Urinary bladder (tissue), 4 donors: ENCODE measurements around the gene DCHS1. TPM values are rescaled to one million over a fixed set of nuclear protein-coding genes. Genes with fewer than 3 reads are reported as not detected.

Experiments
- DNase-seq: peaks from one replicate; pipeline ENCODE4 v3.0.0-alpha.2; 2015; ENCODE audit errors: extremely low spot score
- H3K27ac ChIP-seq: one replicate; pipeline ENCODE4 v1.5.1; 2013; ENCODE audit warnings: low read depth, mild to moderate bottlenecking, moderate library complexity
- H3K36me3 ChIP-seq: one replicate; pipeline ENCODE4 v1.6.1; 2013; ENCODE audit warnings: mild to moderate bottlenecking, moderate library complexity; ENCODE audit not compliant: insufficient read depth
- H3K4me1 ChIP-seq: one replicate; pipeline ENCODE4 v1.6.1; 2013; ENCODE audit warnings: mild to moderate bottlenecking, moderate library complexity; ENCODE audit not compliant: insufficient read depth
- H3K4me3 ChIP-seq: one replicate; pipeline ENCODE4 v1.5.1; 2013; ENCODE audit warnings: low read depth, low read length
- WGBS: extraction: QIAGEN DNeasy Blood & Tissue Kit; methylation state at CpG from one replicate; pipeline ENCODE4 v1.1.7; 2013; 5-methylcytosine and 5-hydroxymethylcytosine counted together
- polyA plus RNA-seq: library from polyadenylated mRNA; stranded (reverse); fragments of 200-250 nt; gene quantifications from one replicate; pipeline ENCODE4 v1.2.3, GENCODE V29; 2013
- total RNA-seq: library from RNA; depleted of rRNA; stranded (reverse); fragments of >200 nt; gene quantifications from one replicate; pipeline ENCODE4 v1.2.3, GENCODE V29; 2014
- donor health status: healthy with polysubstance abuse.
- donor health status: healthy.

The DCHS1 gene
- total and polyA plus RNA-seq, 2 donors = 28.6 to 49.2 TPM

GRCh38 chr11:6646918-6647679 lies 8.5 kb downstream of the DCHS1 start:
- no peak overlapping the region for H3K4me3 ChIP-seq
- DNase-seq = no peak
- 17% methylated on average over 9 of the region's 9 CpGs for WGBS
- H3K27ac ChIP-seq = peak overlapping the region; percentile 89
- H3K36me3 ChIP-seq = no peaks in the 10 kb centered on the region
- no peaks in the 10 kb centered on the region for H3K4me1 ChIP-seq

GRCh38 chr11:6646576-6646917 lies 9.1 kb downstream of the DCHS1 start:
- WGBS = 38% methylated on average over 3 of the region's 3 CpGs
- H3K4me1 ChIP-seq = no peaks in the 10 kb centered on the region
- H3K4me3 ChIP-seq = no peak overlapping the region
- peak overlapping the region; percentile 89 for H3K27ac ChIP-seq
- no peaks in the 10 kb centered on the region for H3K36me3 ChIP-seq
- DNase-seq = peak; percentile 79

- Histone ChIP-seq H3K27ac (peak overlapping the region; percentile 89), H3K4me1 (no peaks in the 10 kb centered on the region), H3K4me3 (no peak overlapping the region), H3K36me3 (no peaks in the 10 kb centered on the region)
- DNase-seq = no peak
- 31% methylated on average over 12 of the region's 12 CpGs for WGBS
Measured at GRCh38 chr11:6646071-6646470, 9.5 kb downstream of the DCHS1 start.

DNA sequence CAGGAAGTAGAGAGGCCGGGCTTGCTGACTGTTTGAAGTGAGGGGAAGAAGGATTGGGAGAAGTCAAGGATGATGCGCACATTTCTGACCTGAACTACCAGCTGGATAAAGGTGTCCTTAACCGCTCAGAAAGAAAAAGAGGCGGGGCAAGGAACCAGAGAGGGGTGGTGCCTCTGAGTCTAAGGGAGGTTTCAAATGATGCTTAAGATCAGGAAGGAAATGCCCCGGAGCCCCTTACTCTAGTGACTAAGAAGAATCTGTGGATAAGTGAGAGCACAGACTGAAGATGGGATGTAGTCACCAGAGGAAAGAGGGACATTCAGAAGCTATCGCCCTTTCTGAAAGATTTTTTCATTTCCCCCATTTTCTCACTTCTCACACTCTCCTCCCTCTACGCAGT lies 12.7 kb downstream of the DCHS1 start:
- WGBS = 88% methylated on average over 7 of the region's 7 CpGs
- no peaks in the 10 kb centered on the region for H3K4me1 ChIP-seq
- DNase-seq = no peak

DNA sequence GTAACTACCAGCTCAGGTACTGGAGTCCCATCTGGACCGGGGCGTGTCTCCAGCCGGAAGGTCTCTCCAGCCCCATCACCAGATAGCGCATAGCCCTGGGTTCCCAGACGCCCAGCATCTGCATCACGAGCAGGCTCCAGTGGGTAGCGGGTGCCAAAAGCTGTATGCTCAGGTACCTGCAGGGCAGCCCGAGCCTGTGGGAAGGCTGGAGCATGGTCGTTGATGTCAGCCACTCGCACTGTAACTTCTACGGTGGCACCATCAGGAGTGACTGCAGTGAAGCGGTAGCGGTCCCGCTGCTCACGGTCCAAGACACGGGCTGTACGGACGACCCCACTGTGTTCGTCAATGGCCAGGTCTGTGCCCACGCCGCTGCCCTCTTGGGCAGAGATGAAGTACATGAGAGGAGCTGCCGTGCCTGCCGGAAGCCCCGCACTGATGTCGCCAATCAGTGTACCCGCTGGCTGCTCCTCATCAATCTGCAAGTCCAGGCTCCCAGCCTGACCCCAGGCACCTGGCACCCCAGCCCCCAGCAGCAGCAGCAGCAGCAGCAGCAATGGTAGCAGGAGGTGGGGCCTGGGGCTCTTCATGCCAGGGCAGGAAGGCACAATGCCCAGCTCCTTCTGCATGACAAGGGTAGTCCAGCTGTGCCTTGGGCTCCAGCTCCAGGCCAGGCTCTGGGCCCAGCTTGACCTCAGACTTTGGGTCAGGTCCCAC lies 14.5 kb downstream of the DCHS1 start:
- DNase-seq = no peak
- no peak overlapping the region for H3K4me3 ChIP-seq
- no peaks in the 10 kb centered on the region for H3K36me3 ChIP-seq
- no peak overlapping the region for H3K27ac ChIP-seq
- 92% methylated on average over 26 of the region's 26 CpGs for WGBS
- H3K4me1 ChIP-seq = no peaks in the 10 kb centered on the region

More for the DNA sequence above, 12.7 kb downstream of the DCHS1 start:
- no peaks in the 10 kb centered on the region for H3K36me3 ChIP-seq
- H3K27ac ChIP-seq = no peak overlapping the region
- no peak overlapping the region for H3K4me3 ChIP-seq

GRCh38 chr11:6640036-6640984 lies 15.3 kb downstream of the DCHS1 start:
- DNase-seq = no peak
- Histone ChIP-seq H3K27ac (no peak overlapping the region), H3K36me3 (no peaks in the 10 kb centered on the region), H3K4me1 (no peaks in the 10 kb centered on the region), H3K4me3 (no peak overlapping the region)
- 94% methylated on average over 36 of the region's 36 CpGs for WGBS

DNA sequence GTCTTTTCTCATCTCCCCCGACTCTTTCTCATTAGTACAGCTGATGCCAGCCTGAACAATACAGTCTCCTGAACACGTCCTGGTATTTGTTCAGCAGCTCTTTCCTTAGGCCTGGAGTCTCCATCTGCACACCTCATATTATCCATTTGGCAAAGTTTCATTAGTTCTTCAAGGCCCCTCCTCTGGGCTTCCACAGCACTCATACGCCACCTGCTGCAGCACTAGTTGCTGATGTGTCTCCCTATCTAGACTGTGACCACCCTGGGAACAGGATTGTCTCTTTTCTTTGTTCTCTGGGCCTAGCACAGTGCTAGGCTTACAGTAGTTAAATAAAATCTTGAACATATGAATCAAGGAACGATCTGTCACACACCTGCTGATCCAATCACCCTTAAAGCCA lies 17.2 kb downstream of the DCHS1 start:
- H3K27ac ChIP-seq = no peak overlapping the region
- H3K36me3 ChIP-seq = no peaks in the 10 kb centered on the region
- H3K4me1 ChIP-seq = no peaks in the 10 kb centered on the region
- 61% methylated on average over 4 of the region's 4 CpGs for WGBS
- H3K4me3 ChIP-seq = no peak overlapping the region
- DNase-seq = no peak

- H3K4me3 ChIP-seq = no peak overlapping the region
- H3K27ac ChIP-seq = no peak overlapping the region
- DNase-seq = no peak
- no peaks in the 10 kb centered on the region for H3K4me1 ChIP-seq
- H3K36me3 ChIP-seq = no peaks in the 10 kb centered on the region
- WGBS = 15% methylated on average over 3 of the region's 3 CpGs
Measured at GRCh38 chr11:6637871-6638270, 17.7 kb downstream of the DCHS1 start.

DNA sequence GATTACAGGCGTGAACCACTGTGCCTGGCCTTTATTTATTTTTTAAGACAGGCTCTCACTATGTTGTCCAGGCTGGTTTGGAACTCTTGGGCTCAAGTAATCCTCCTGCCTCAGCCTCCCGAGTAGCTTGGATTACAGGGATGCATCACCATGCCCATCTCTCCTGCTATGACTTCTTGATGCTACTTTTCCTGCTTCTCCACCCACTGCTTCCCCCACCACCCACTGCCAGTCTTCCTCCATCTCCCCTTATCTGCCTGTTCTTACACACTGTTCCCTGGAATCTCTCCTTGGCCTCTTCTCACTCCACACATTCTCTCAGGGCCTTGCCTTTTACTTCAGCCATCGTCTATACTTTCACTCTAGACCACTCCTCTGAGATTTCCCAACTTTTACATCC lies 19.1 kb downstream of the DCHS1 start:
- 77% methylated on average over 3 of the region's 3 CpGs for WGBS
- no peaks in the 10 kb centered on the region for H3K4me1 ChIP-seq
- H3K4me3 ChIP-seq = no peak overlapping the region
- no peak overlapping the region for H3K27ac ChIP-seq
- no peak for DNase-seq
- no peaks in the 10 kb centered on the region for H3K36me3 ChIP-seq

- Histone ChIP-seq H3K36me3 (no peaks in the 10 kb centered on the region), H3K27ac (no peak overlapping the region), H3K4me1 (no peaks in the 10 kb centered on the region), H3K4me3 (no peak overlapping the region)
- no peak for DNase-seq
- WGBS = 43% methylated on average over 10 of the region's 10 CpGs
Measured at GRCh38 chr11:6635082-6635932, 20.3 kb downstream of the DCHS1 start.

DNA sequence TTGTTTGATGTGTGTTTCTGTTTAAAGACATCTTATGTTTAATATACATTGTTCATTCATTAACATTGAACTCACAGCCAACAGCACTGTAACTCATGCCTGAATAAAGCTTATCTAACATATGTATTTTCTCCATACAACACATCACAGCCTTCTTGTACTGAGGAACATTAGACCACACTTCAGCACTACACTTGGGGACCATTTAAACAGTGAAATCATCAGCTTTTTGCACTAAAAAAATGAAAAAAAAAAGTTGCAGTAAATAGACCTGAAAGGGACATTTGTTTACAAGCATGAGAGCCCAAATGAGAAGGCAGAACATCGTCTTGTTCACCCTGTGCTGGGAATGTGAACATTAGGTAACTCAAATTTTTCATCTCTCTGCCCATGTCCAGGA lies 21.1 kb downstream of the DCHS1 start:
- Histone ChIP-seq H3K4me1 (no peaks in the 10 kb centered on the region), H3K27ac (no peak overlapping the region), H3K36me3 (no peaks in the 10 kb centered on the region), H3K4me3 (no peak overlapping the region)
- no peak for DNase-seq
- WGBS = 67% methylated on average over 1 of the region's 1 CpG

GRCh38 chr11:6633422-6634408 lies 21.9 kb downstream of the DCHS1 start:
- WGBS = 79% methylated on average over 16 of the region's 16 CpGs
- Histone ChIP-seq H3K36me3 (no peaks in the 10 kb centered on the region), H3K27ac (no peak overlapping the region), H3K4me1 (no peaks in the 10 kb centered on the region), H3K4me3 (no peak overlapping the region)
- no peak for DNase-seq
